Caco-2 (cell line): ENCODE measurements around the gene IL12A. TPM values are rescaled to one million over a fixed set of nuclear protein-coding genes. Genes with fewer than 3 reads are reported as not detected.

ENCODE experiments used
- BruUV-seq: library from RNA; stranded (reverse); fragments of 400-500 nt; replicated peaks from 2 replicates; lab custom pipeline; 2021; lab: Mats Ljungman, UMichigan
- CTCF ChIA-PET: fragments of 300-600 bp; sonication (Branson Sonifier 250); formaldehyde crosslinking; loops from one replicate; lab custom pipeline; 2022; ENCODE audit warnings: antibody characterized with exemption; lab: Charles Lee
- POLR2A ChIA-PET: fragments of 300-600 bp; sonication (Branson Sonifier 250); formaldehyde crosslinking; loops from one replicate; lab custom pipeline; 2022; ENCODE audit warnings: antibody characterized with exemption; lab: Charles Lee
- DNase-seq, 2 experiments: peaks; one replicate each; pipeline versions ENCODE4 v3.0.0 to v3.0.0-alpha.2; 2020 to 2022
- H3K27me3 ChIP-seq: replicated peaks from 2 replicates; pipeline ENCODE4 v1.6.0; 2011; ENCODE audit warnings: low read length; ENCODE audit not compliant: control insufficient read depth, insufficient read depth
- H3K36me3 ChIP-seq: 2 replicates; pipeline ENCODE4 v1.5.1; 2011; ENCODE audit warnings: low read length; ENCODE audit not compliant: control insufficient read depth, insufficient read depth
- H3K4me1 ChIP-seq: fragments of 250-450 bp; sonication (Bioruptor Pico); 2 replicates; pipeline ENCODE4 v1.5.1; 2020; ENCODE audit warnings: mild to moderate bottlenecking
- H3K4me3 ChIP-seq: 2 replicates; pipeline ENCODE4 v1.5.1; 2011; ENCODE audit warnings: low read depth, mild to moderate bottlenecking, control low read depth, low read length
- H3K9me3 ChIP-seq: fragments of 250-450 bp; sonication (Bioruptor Pico); 2 replicates; pipeline ENCODE4 v1.5.1; 2020; ENCODE audit warnings: mild to moderate bottlenecking, moderate library complexity
- H3K27ac Mint-ChIP-seq: one replicate; pipeline ENCODE4 v1.8.0; 2022; ENCODE audit warnings: mixed read lengths; ENCODE audit not compliant: unreplicated experiment
- H3K27me3 Mint-ChIP-seq: one replicate; pipeline ENCODE4 v1.8.0; 2022; ENCODE audit warnings: mixed read lengths; ENCODE audit not compliant: insufficient read depth, unreplicated experiment
- H3K36me3 Mint-ChIP-seq: one replicate; pipeline ENCODE4 v1.8.0; 2022; ENCODE audit warnings: mild to moderate bottlenecking, mixed read lengths; ENCODE audit not compliant: insufficient read depth, unreplicated experiment
- H3K4me1 Mint-ChIP-seq: one replicate; pipeline ENCODE4 v1.8.0; 2022; ENCODE audit warnings: low read depth, mixed read lengths; ENCODE audit not compliant: unreplicated experiment
- H3K4me3 Mint-ChIP-seq: one replicate; pipeline ENCODE4 v1.8.0; 2022; ENCODE audit warnings: mild to moderate bottlenecking, moderate library complexity, mixed read lengths; ENCODE audit not compliant: unreplicated experiment
- H3K9me3 Mint-ChIP-seq: one replicate; pipeline ENCODE4 v1.8.0; 2022; ENCODE audit warnings: mixed read lengths; ENCODE audit not compliant: unreplicated experiment
- intact Hi-C: fragments of 100-400 bp; cut with micrococcal nuclease; formaldehyde crosslinking; loops from one replicate; pipeline ENCODE4 v1.10.0; 2022; ENCODE audit not compliant: unreplicated experiment
- total RNA-seq: library from RNA; stranded (reverse); gene quantifications from 2 replicates; pipeline ENCODE4 v1.2.3, GENCODE V29; 2022
- TF ChIP-seq, protein P1 (sequence below), 2 experiments: fragments of 200-600 bp in 1 of 2; IDR thresholded peaks; 1 replicate in 1 of 2; 2 replicates in 1 of 2; pipeline versions ENCODE4 v1.5.1 to v1.8.0; 2011 to 2022; ENCODE audit warnings: antibody characterized with exemption in 1 of 2, control low read depth in 1 of 2, inconsistent platforms in 1 of 2, low read depth in 1 of 2, low read length in 1 of 2, mild to moderate bottlenecking in 1 of 2, moderate library complexity in 1 of 2; ENCODE audit not compliant: insufficient read depth in 1 of 2, severe bottlenecking in 1 of 2, unreplicated experiment in 1 of 2

Gene IL12A
- total RNA-seq, 1 experiment from 2014 or later = 0.95 TPM

DNA sequence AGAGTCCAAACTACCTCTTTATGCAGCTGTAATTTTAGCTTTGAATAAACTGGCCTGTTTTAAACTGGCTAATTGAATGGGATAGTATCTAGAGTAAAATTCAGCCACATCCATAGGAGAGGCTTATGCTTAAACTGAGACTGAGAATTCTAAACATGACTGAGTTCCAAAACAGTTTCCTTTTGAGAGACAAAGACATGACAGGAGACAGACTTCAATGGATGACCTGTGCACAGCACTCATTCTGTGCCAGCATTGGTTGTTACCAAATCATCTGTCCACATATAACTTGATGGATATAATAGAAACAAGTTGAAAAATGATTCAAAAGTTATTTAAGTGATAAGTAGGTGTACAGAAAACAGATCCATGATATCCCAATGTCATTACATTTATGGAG is 20.9 kb downstream of the IL12A start:
- no peaks in the 10 kb centered on the region for H3K27me3 ChIP-seq
- Mint-ChIP-seq H3K4me1 (no peaks in the 10 kb centered on the region), H3K27ac (no peak overlapping the region), H3K9me3 (no peaks in the 10 kb centered on the region), H3K4me3 (no peak overlapping the region), H3K27me3 (no peaks in the 10 kb centered on the region), H3K36me3 (no peaks in the 10 kb centered on the region)
- no peaks in the 10 kb centered on the region for H3K4me1 ChIP-seq
- H3K4me3 ChIP-seq = no peak overlapping the region
- intact Hi-C loops = loop anchor here (10.0 kb wide), 1 partner anchor 395 kb away; no protein-coding TSS in a partner anchor
- BruUV-seq = no TSS peak
- H3K9me3 ChIP-seq = no peaks in the 10 kb centered on the region
- CTCF ChIA-PET = interaction anchor here (1.4 kb wide), 1 partner anchor 125 kb away, joined by 5 read pairs; no protein-coding TSS in a partner anchor
- H3K36me3 ChIP-seq = no peaks in the 10 kb centered on the region
- no peak for DNase-seq
- POLR2A ChIA-PET = no interaction called here
- TF ChIP-seq, protein P1, sequence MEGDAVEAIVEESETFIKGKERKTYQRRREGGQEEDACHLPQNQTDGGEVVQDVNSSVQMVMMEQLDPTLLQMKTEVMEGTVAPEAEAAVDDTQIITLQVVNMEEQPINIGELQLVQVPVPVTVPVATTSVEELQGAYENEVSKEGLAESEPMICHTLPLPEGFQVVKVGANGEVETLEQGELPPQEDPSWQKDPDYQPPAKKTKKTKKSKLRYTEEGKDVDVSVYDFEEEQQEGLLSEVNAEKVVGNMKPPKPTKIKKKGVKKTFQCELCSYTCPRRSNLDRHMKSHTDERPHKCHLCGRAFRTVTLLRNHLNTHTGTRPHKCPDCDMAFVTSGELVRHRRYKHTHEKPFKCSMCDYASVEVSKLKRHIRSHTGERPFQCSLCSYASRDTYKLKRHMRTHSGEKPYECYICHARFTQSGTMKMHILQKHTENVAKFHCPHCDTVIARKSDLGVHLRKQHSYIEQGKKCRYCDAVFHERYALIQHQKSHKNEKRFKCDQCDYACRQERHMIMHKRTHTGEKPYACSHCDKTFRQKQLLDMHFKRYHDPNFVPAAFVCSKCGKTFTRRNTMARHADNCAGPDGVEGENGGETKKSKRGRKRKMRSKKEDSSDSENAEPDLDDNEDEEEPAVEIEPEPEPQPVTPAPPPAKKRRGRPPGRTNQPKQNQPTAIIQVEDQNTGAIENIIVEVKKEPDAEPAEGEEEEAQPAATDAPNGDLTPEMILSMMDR (IDR thresholded peaks at IDR 0.05; ENCODE audit: insufficient read depth in 1 of 2, low read depth in 1 of 2, low read length in 1 of 2, severe bottlenecking in 1 of 2, unreplicated experiment in 1 of 2) = no peak

DNA sequence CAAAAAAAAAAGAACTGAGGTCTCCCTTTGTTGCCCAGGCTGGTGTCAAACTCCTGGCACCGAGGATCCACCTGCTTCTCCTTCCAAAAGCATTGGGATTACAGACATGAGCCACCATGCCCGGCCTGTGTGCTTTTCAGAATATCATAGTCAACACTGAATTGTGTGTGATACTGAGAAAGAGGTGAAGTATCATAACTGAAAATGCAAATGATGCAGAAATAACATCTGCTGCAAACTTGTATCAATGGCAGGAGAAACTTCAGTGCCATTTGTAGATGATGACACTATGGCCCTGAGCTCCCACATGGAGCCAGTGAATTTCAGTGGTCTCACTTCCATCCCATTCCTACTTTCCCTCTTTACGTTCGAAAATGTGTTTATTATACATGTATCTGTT is 21.9 kb downstream of the IL12A start:
- H3K27me3 Mint-ChIP-seq = no peaks in the 10 kb centered on the region
- DNase-seq = no peak
- no peaks in the 10 kb centered on the region for H3K4me1 Mint-ChIP-seq
- H3K4me3 ChIP-seq = no peak overlapping the region
- H3K36me3 Mint-ChIP-seq = no peaks in the 10 kb centered on the region
- TF ChIP-seq, protein P1 (IDR thresholded peaks at IDR 0.05; ENCODE audit: insufficient read depth in 1 of 2, low read depth in 1 of 2, low read length in 1 of 2, severe bottlenecking in 1 of 2, unreplicated experiment in 1 of 2) = no peak
- ChIA-PET POLR2A (no interaction called here), CTCF (no interaction called here)
- H3K4me3 Mint-ChIP-seq = no peak overlapping the region
- no peaks in the 10 kb centered on the region for H3K9me3 ChIP-seq
- no peaks in the 10 kb centered on the region for H3K4me1 ChIP-seq
- H3K9me3 Mint-ChIP-seq = no peaks in the 10 kb centered on the region
- H3K27me3 ChIP-seq = no peaks in the 10 kb centered on the region
- intact Hi-C loops = no loop called here
- H3K27ac Mint-ChIP-seq = no peak overlapping the region
- BruUV-seq = no TSS peak
- no peaks in the 10 kb centered on the region for H3K36me3 ChIP-seq

DNA sequence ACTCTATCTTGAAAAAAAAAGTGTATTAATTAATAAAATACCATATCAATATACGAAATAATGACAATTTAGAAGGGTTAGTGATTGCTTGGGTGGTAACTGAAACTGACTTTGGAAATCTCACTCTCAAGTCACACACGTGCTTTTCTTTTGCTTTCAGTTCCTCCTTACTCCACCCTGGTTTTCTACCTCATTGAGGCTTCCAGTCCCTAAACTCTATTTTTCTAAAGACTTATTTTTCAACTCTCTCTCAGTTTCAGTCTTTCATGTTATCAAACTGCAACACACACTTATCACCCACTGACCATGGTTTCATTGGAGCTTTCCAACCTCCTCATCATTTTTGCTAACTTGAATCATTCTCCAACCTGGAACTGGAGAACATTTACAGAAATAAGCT is 23.5 kb downstream of the IL12A start:
- Histone ChIP-seq H3K4me3 (no peak overlapping the region), H3K36me3 (no peaks in the 10 kb centered on the region), H3K9me3 (no peaks in the 10 kb centered on the region), H3K4me1 (no peaks in the 10 kb centered on the region), H3K27me3 (no peaks in the 10 kb centered on the region)
- Mint-ChIP-seq H3K27me3 (no peaks in the 10 kb centered on the region), H3K9me3 (no peaks in the 10 kb centered on the region), H3K4me1 (no peaks in the 10 kb centered on the region), H3K36me3 (no peaks in the 10 kb centered on the region), H3K4me3 (no peak overlapping the region), H3K27ac (no peak overlapping the region)
- BruUV-seq = no TSS peak
- DNase-seq = no peak
- POLR2A ChIA-PET = no interaction called here
- intact Hi-C loops = no loop called here
- CTCF ChIA-PET = no interaction called here
- TF ChIP-seq, protein P1 (IDR thresholded peaks at IDR 0.05; ENCODE audit: insufficient read depth in 1 of 2, low read depth in 1 of 2, low read length in 1 of 2, severe bottlenecking in 1 of 2, unreplicated experiment in 1 of 2) = no peak
